Tibial artery (tissue), 4 donors: ENCODE data around the gene AKT2.

Experiments
- DNase-seq, 2 donors: peaks; one replicate each; pipeline ENCODE4 v3.0.0-alpha.2; 2019
- H3K27ac ChIP-seq, 2 donors: fragments of 200-600 bp; sonication (generic) in 1 of 2; 1 replicate in 1 of 2; 2 replicates in 1 of 2; pipeline ENCODE4 v1.5.1; 2018 to 2019; ENCODE audit warnings: mild to moderate bottlenecking in 1 of 2
- H3K27me3 ChIP-seq, 2 donors: fragments of 200-600 bp; sonication (generic) in 1 of 2; one replicate each; pipeline versions ENCODE4 v1.5.1 to v1.6.0; 2016 to 2019
- H3K36me3 ChIP-seq, 3 donors: fragments of 200-600 bp; sonication (generic) in 2 of 3; one replicate each; pipeline ENCODE4 v1.5.1; 2016 to 2019; ENCODE audit warnings: mild to moderate bottlenecking in 2 of 3
- H3K4me1 ChIP-seq, 4 donors: fragments of 200-600 bp; sonication (generic) in 2 of 4; 1 replicate in 3 of 4; 2 replicates in 1 of 4; pipeline ENCODE4 v1.5.1; 2016 to 2019
- H3K4me3 ChIP-seq, 2 donors: fragments of 200-600 bp; sonication (generic) in 1 of 2; 1 replicate in 1 of 2; 2 replicates in 1 of 2; pipeline ENCODE4 v1.5.1; 2018 to 2019; ENCODE audit warnings: mild to moderate bottlenecking in 2 of 2
- H3K9me3 ChIP-seq, 3 donors: fragments of 200-600 bp; sonication (generic) in 1 of 3; one replicate each; pipeline ENCODE4 v1.5.1; 2016 to 2019
- intact Hi-C: fragments of 100-400 bp; cut with DNase I; formaldehyde crosslinking; loops from one replicate; pipeline ENCODE4 v1.15.0; 2023; ENCODE audit warnings: low total_unique reads
- TF ChIP-seq, protein P1 (sequence below), 2 experiments: fragments of 200-600 bp in 1 of 2; fragments of 450-650 bp in 1 of 2; IDR thresholded peaks; one replicate each; pipeline ENCODE4 v1.5.1; 2017 to 2019; ENCODE audit warnings: antibody characterized with exemption in 2 of 2, mild to moderate bottlenecking in 1 of 2, moderate library complexity in 1 of 2

The AKT2 gene

DNA sequence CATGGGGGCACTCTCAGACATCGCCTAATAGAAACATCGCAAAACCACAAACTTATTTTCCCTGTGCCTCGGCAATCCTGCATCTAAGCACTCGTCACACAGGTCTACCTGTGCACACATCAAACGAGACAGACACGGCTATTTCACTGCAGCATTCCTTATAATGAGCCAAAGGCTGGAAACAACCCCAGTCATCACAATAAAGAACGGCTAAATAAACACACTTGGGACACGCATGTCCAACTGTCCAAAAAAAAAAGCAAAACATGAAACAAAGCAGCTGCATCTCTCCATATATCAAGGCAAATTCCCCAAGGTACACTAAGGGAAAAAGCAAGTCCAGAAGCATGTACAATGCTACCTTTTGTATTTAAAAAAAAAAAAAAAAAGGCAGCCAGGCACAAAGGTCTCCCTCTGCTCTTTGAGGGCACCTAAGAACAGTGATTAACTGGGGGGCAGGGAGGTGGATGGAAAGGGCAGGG, 31.5 kb downstream of the AKT2 start:
- H3K4me1 ChIP-seq: peaks cover 0 to 17% (median 2%) of the 10 kb centered on the region in 4 donors
- no peaks in the 10 kb centered on the region for H3K27me3 ChIP-seq
- intact Hi-C loops: no loop called here
- H3K36me3 ChIP-seq: peaks cover 40 to 71% (median 43%) of the 10 kb centered on the region in 3 donors
- H3K27ac ChIP-seq: no peak overlapping the region
- H3K9me3 ChIP-seq: no peaks in the 10 kb centered on the region
- no peak overlapping the region for H3K4me3 ChIP-seq
- TF ChIP-seq, protein P1, sequence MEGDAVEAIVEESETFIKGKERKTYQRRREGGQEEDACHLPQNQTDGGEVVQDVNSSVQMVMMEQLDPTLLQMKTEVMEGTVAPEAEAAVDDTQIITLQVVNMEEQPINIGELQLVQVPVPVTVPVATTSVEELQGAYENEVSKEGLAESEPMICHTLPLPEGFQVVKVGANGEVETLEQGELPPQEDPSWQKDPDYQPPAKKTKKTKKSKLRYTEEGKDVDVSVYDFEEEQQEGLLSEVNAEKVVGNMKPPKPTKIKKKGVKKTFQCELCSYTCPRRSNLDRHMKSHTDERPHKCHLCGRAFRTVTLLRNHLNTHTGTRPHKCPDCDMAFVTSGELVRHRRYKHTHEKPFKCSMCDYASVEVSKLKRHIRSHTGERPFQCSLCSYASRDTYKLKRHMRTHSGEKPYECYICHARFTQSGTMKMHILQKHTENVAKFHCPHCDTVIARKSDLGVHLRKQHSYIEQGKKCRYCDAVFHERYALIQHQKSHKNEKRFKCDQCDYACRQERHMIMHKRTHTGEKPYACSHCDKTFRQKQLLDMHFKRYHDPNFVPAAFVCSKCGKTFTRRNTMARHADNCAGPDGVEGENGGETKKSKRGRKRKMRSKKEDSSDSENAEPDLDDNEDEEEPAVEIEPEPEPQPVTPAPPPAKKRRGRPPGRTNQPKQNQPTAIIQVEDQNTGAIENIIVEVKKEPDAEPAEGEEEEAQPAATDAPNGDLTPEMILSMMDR (IDR thresholded peaks at IDR 0.05): no peak
- DNase-seq: no peak

DNA sequence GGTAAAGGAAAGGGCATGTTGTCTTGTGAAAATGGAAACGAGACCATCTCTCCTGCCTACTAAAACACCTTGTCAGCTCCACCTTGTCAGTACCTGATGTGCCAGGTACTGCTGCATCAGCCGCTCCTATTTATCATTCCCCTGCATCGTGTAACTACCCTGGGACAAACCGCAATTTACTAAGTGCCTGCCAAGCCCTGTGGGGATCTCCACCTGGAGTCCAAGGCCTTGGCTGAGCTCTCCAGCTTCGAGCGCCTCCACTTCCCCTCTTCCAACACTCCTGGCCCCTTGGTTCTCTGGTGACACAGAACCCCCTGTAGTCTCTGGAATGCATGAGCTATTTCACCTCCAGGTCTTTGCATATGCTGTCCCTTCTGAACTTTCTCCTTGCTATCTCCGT, 32.8 kb downstream of the AKT2 start:
- H3K27ac ChIP-seq: no peak overlapping the region
- H3K9me3 ChIP-seq: no peaks in the 10 kb centered on the region
- no peak overlapping the region for H3K4me3 ChIP-seq
- DNase-seq: no peak
- H3K4me1 ChIP-seq: peaks cover 0 to 16% (median 2%) of the 10 kb centered on the region in 4 donors
- intact Hi-C loops: no loop called here
- no peaks in the 10 kb centered on the region for H3K27me3 ChIP-seq
- H3K36me3 ChIP-seq: peaks cover 40 to 77% (median 43%) of the 10 kb centered on the region in 3 donors
- TF ChIP-seq, protein P1 (IDR thresholded peaks at IDR 0.05): no peak

DNA sequence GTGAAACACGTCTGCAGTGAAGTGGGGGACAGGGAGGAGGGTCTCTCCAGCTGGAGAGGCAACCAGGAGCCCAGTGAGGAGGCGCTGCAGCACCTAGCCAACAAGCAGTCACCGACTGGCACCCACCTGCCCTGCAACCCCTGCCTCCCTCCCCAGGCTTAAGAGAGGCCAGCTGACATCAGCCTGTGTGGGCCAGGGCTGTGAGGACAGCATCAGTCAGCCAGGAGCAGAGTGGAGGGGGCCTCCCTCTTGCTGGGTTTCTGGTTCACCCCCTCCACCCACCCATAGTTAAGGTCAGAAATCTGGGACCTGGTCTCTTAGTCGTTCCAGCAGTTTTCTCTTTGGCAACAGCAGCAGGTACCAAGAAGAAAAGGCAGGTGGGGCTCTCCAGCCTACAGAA, 33.2 kb downstream of the AKT2 start:
- Histone ChIP-seq H3K27me3 (no peaks in the 10 kb centered on the region), H3K4me1 (peaks cover 0 to 12% (median 0%) of the 10 kb centered on the region in 4 donors), H3K36me3 (peaks cover 37 to 75% (median 43%) of the 10 kb centered on the region in 3 donors), H3K27ac (no peak overlapping the region), H3K4me3 (no peak overlapping the region), H3K9me3 (no peaks in the 10 kb centered on the region)
- TF ChIP-seq, protein P1 (IDR thresholded peaks at IDR 0.05): no peak
- no peak for DNase-seq
- intact Hi-C loops: no loop called here

DNA sequence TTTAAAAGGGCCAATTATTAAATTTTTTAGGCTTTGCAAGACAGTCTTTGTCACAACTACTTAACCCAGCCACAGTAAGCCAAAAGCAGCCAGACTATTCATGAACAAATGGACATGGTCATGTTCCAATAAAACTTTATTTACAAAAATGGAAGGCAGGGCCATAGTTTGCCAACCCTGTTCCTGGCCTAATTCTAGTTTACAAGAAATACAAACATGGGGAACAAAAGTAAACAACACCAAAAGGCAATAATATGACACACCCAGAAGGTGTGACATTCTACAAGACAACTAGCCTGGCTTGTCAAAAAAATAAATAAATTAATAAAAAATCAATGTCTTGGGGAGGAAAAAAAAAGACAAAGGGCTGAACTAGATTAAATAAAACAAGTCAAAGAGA, 33.9 kb downstream of the AKT2 start:
- peaks cover 0 to 7% (median 0%) of the 10 kb centered on the region in 4 donors for H3K4me1 ChIP-seq
- no peaks in the 10 kb centered on the region for H3K27me3 ChIP-seq
- TF ChIP-seq, protein P1 (IDR thresholded peaks at IDR 0.05): no peak
- H3K27ac ChIP-seq: no peak overlapping the region
- H3K9me3 ChIP-seq: no peaks in the 10 kb centered on the region
- peaks cover 29 to 68% (median 38%) of the 10 kb centered on the region in 3 donors for H3K36me3 ChIP-seq
- no peak for DNase-seq
- H3K4me3 ChIP-seq: no peak overlapping the region
- intact Hi-C loops: no loop called here

DNA sequence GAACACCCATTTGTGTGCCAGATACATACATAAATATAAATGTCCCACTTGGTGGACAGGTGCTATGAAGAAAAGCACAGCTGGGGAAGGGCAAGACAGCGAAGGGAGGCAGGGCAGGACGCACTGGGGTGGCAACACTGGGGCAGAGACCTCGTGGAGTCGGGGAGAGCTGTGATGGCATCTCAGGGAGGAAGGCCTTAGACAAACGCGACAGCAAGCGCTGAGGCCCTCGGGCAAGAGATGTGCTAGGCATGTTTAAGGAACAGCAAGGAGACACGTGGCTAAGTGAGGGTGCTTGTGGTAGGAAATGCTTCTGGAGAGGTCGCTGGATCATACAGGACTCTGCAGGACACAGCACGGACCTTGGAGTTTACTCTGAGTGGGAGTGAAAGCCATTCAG, 35.4 kb downstream of the AKT2 start:
- TF ChIP-seq, protein P1 (IDR thresholded peaks at IDR 0.05): no peak
- Histone ChIP-seq H3K27ac (no peak overlapping the region), H3K36me3 (peaks cover 15 to 53% (median 23%) of the 10 kb centered on the region in 3 donors), H3K9me3 (no peaks in the 10 kb centered on the region), H3K4me3 (no peak overlapping the region), H3K27me3 (no peaks in the 10 kb centered on the region), H3K4me1 (peaks cover 0 to 17% (median 1%) of the 10 kb centered on the region in 4 donors)
- DNase-seq: no peak
- intact Hi-C loops: no loop called here

DNA sequence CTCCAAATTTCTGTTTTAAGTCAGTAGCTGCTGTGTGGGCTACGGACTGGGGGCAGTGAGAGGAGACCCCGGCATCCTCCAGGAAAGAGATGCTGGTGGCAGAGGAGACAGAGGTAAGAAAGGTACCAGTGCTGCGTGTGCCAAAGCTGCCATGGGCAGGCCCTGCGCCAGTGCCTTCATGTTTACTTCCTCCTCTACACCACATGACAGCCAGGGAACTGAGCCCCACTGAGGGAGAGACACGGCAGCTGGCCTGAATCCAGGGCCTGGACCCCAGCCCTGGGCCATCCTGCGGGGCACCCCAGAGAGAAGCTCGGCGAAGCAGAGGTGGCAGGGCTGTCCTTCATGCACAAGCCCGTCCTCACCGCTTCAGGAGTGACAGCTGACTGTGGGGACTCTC, 35.9 kb downstream of the AKT2 start:
- H3K4me3 ChIP-seq: no peak overlapping the region
- TF ChIP-seq, protein P1 (IDR thresholded peaks at IDR 0.05): no peak
- no peak overlapping the region for H3K27ac ChIP-seq
- intact Hi-C loops: no loop called here
- H3K4me1 ChIP-seq: peaks cover 0 to 17% (median 1%) of the 10 kb centered on the region in 4 donors
- no peak for DNase-seq
- no peaks in the 10 kb centered on the region for H3K27me3 ChIP-seq
- H3K36me3 ChIP-seq: peaks cover 9 to 48% (median 18%) of the 10 kb centered on the region in 3 donors
- no peaks in the 10 kb centered on the region for H3K9me3 ChIP-seq
